GM19438 (cell line): ENCODE measurements around the gene ITGB3.
"Not testable (repeated sequence)": the region's sequence is repeated elsewhere in the genome, so short reads cannot be mapped to it uniquely, and the experiment has no call there.

ENCODE experiments used
- ATAC-seq: cut with Tn5 transposase; IDR thresholded peaks from one replicate; pipeline ENCODE4 v1.9.1; 2021; ENCODE audit warnings: low read depth; ENCODE audit not compliant: unreplicated experiment

The ITGB3 gene

DNA sequence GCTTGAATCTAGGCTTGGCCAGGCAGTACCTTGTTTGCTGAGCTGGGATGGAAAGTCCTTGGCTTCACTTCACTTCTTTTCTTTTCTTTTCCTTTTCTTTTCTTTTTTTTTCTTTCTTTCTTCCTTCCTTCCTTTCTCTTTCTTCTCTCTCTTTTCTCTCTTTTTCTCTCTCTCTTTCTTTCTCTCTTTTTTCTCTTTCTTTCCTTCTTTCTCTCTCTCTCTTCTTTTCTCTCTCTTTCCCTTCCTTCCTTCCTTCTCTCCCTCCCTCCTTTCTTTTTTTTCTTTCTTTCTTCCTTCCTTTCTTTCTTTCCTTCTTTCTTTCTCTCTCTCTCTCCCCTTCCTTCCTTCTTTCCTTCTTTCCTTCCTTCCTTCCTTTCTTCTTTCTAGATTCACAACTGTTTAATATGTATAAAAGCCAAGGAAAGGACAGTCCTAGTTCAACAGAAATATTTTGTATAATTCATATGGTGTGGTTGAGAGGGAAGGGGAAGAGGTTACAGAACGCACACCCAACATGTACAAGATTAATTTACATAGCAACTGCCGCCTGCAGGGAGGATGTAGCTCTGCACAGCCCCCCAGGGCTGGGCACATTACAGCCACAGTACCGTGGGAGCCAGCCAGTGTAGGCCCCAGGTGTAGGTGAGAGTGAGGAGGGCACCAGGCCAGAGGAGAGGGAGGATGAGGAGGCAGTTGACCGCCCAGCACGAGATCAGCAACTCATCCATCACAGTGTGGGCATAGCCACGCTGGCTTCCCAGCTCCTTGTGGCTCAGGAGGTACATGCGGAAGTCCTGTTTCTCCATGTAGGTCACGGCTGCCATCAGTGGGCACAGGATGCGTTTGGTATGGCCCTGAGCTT, 9.7 kb upstream of the ITGB3 start:
- no peak for ATAC-seq

DNA sequence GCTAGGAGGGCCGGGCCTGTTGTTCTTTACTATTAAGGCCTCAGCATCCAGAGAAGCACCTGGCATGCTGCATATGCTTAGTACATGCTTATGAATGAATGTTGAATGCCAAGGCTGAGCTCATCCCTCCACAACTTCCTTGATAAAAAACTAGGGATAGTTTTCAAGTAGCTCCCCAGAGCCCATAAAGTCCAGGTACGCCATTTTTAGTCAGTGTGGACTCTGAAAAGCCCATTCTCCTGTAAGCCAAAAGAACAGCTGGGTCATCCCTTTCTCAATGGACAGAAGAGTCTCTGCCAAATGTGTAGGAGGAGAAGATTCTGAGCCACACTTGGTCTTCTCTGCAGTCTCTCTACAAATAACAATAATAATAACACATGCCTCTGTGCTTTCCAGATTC, 8.9 kb upstream of the ITGB3 start:
- no peak for ATAC-seq

GRCh38 chr17:47246120-47246519, 7.5 kb upstream of the ITGB3 start:
- ATAC-seq, result no peak

DNA sequence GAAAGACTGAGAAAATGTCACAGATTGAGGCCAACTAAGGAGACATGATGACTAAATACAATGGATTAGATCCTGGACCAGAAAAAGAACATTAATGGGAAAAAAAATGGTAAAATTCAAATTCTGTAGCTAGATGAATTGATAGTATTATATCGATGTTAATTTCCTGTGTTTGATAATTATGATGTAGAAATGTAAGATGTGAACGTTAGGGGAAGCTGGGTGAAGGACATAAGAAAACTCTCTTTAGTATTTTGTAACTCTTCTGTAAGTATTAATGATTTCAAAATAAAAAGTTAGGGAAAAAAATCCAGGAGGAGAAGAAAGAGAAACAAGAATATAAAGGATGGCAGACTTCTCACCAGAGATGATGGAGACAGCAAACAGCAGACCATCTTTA, 2.8 kb upstream of the ITGB3 start:
- no peak for ATAC-seq

DNA sequence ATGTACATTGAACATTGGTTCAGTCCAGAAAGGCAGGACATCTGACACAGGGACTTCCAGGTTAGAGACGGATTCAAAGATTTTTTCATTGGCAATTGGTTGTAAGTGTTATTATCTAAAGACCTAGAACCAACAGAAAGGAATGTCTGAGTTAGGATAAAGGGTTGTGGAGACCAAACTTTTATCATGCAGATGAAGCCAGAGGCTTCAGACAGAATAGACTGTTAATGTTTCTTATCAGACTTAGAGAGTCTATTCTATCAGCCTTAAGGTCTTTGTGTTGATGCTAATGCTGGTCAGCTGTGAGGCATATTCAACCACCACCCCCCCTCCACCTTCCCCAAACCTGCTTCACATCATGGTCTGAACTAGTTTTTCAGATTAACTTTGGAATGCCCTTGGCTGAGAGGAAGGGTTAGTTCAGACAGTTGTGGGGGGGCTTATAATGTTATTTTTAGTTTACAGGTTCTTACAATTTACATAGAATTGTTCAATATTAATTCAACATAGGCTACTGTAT, 2.1 kb upstream of the ITGB3 start:
- no peak for ATAC-seq

DNA sequence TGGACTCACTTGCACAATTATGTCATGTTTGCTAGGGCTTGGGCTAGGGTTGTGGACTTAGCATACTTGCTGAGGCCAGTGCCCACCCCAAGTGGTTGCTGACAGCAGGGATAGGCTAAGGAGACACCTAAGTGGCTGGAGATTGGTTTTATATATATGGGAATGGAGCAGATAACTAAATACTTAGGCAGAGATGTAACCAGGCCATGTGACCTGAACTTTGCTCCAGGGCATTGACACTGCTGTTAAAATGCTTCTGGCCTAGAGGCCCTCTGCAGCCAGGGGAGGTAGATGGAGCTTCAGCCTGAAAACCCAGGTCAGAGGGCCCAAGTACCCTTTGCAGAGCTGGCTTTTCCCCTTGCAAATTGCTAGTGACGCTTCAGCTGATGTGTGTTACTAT, 1.4 kb upstream of the ITGB3 start:
- ATAC-seq, result no peak

DNA sequence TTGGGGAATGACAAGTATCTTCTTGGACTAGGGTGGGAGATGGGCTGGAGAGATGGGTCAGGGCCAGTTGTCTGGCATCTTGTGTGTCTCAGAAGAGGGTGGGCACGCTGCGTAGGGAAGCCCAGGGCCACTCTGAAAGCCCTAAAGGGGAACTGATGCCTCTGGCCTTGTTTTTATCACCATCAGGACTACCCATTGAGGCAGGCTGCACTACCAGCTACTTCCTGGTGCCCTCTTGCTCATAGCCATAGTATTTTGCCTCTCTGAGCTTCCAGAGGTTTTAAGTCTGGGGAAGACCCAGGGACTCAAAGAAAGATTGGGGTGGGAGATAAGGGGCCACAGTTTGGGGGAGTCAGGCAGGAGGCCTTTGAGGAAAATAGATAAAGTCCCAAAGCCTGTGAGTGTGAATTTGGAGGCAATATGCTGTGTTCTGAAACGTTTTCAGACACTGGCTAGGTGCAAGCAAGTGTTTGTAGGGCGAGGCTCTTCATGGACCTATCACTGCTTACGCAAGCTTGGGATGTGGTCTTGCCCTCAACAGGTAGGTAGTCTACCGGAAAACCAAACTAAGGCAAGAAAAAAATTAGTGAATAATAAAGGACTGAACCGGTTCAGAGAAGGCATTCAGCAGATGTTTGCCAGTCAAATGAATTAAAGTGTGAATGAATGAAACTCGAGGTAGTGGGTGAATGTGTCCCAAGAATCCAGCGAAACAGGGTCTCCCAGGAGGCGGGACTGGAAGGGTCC, 688 bp upstream of the ITGB3 start:
- ATAC-seq, result no peak

DNA sequence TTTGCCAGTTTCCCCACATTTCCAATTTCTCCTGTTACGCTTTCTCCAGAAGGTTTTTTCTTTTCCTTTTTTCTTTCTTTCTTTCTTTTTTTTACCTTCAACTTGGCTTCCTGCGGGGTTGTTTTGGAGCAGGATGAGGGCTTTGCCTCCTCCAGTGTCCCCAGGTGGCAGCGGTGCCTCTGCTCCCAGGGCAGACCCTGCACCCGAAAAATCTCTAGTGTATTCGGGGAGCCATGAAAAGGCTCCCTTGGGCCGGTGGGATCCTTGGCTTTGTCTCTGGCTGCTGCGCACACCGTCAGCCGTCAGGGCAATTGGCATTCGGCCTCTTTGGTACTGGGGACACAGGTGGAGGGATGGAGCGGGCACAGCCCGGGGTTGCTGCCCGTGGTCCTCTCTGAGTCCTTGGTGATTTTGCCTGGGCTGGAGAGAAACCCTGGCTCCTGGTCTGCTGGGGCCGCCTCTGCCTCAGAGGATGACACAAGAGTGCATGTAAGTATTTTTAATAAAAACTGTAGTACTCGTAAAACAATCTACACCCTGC, 846 bp downstream of the ITGB3 start:
- ATAC-seq, result no peak

DNA sequence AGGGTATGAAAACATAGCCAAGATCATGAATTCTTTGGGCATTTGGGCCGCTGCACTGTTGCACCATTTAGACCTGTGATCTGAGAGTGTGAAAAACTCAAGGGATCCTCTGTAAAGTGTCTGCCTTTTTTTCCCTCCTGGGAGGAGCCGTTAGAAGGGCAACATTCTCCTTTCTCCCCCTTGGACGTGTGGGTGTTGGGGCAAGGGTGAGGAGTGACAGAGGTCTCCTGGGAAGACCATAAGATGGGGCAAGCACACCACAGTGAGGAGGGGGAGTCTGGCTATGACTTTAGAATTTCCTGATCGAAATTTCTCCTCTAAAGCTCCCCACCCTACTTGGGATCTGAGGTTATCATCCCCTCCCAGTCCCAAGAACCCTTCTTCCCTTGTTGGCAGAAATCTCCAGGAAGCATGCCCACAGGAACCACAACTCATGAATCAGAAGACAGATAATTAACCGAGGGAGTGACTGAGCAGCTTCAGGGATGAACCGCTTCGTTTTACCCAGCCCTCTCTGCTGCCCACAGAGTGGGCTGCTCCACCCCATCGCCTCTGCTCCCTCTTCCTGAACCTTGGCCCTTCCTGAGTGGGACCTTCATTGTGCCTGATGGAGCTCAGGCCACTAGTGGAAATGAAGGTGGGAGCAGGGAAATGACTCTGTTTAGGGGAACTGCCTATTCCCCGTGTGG, 4.2 kb downstream of the ITGB3 start:
- ATAC-seq, result no peak

GRCh38 chr17:47262586-47262985, 9.0 kb downstream of the ITGB3 start:
- no peak for ATAC-seq

GRCh38 chr17:47264166-47264565, 10.5 kb downstream of the ITGB3 start:
- ATAC-seq, result no peak

GRCh38 chr17:47265983-47266541, 12.4 kb downstream of the ITGB3 start:
- ATAC-seq, result no peak

- ATAC-seq, result no peak
These were observed 13.2 kb downstream of the ITGB3 start for GRCh38 chr17:47266782-47267181.

- no peak for ATAC-seq
These were observed 13.8 kb downstream of the ITGB3 start for GRCh38 chr17:47267354-47267828.

DNA sequence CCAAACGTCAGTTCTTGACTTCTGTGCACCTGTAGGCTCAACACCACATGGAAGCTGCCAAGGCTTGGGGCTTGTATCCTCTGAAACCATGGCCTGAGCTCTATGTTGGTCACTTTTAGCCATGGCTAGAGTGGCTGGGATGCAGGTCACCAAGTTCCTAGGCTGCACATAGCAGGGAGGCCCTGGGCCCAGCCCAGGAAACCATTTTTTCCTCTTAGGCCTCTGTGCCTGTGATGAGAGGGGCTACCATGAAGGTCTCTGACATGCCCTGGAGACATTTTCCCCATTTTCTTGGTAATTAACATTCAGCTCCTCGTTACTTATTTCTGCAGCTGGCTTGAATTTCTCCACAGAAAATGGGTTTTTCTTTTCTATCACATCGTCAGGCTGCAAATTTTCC, 15.3 kb downstream of the ITGB3 start:
- ATAC-seq, result not testable (repeated sequence)

DNA sequence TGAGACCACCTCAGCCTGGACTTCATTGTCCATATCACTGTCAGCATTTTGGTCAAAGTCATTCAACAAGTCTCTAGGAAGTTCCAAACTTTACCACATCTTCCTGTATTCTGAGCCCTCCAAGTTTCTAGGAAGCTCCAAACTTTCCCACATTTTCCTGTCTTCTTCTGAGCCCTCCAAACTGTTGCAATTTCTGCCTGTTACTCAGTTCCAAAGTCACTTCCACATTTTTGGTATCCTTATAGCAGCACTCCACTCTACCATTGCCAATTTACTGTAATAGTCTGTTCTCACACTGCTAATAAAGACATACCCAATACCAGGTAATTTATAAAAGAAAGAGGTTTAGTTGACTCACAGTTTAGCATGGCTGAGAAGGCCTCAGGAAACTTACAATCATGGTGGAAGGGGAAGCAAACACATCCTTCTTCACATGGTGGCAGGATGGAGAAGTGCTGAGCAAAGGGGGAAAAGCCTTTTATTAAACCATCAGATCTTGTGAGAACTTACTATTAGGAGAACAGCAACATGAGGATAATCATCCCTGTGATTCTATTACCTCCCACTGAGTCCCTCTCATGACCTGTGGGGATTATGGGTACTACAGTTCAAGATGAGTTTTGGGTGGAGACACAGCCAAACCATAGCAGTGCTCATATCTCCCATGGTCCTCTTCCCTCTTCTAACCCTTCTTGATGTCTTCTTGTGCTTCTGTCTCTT, 16.1 kb downstream of the ITGB3 start:
- not testable (repeated sequence) for ATAC-seq

GRCh38 chr17:47270946-47271705, 17.5 kb downstream of the ITGB3 start:
- no peak for ATAC-seq

- ATAC-seq, result no peak
These were observed 18.9 kb downstream of the ITGB3 start for GRCh38 chr17:47272491-47272890.

GRCh38 chr17:47273245-47273644, 19.6 kb downstream of the ITGB3 start:
- ATAC-seq, result no peak
